Osteocyte (in vitro differentiated cells): Measurements from ENCODE around the gene C14orf132. TPM values are rescaled to one million over a fixed set of nuclear protein-coding genes. Genes with fewer than 3 reads are reported as not detected.
A peak's percentile ranks its signal among the peaks of the same experiment; 100 is the strongest.

ENCODE experiments used
- DNase-seq: peaks from one replicate; pipeline ENCODE4 v3.0.0; 2021; ENCODE audit warnings: mixed read lengths; ENCODE audit not compliant: unreplicated experiment; ENCODE audit errors: extremely low spot score
- H3K27ac Mint-ChIP-seq: one replicate; pipeline ENCODE4 v1.8.0; 2021; ENCODE audit warnings: mild to moderate bottlenecking, mixed read lengths; ENCODE audit not compliant: unreplicated experiment
- H3K27me3 Mint-ChIP-seq: one replicate; pipeline ENCODE4 v1.8.0; 2021; ENCODE audit warnings: mixed read lengths; ENCODE audit not compliant: unreplicated experiment
- H3K36me3 Mint-ChIP-seq: one replicate; pipeline ENCODE4 v1.8.0; 2021; ENCODE audit warnings: mixed read lengths; ENCODE audit not compliant: unreplicated experiment
- H3K4me1 Mint-ChIP-seq: one replicate; pipeline ENCODE4 v1.8.0; 2021; ENCODE audit warnings: mixed read lengths; ENCODE audit not compliant: unreplicated experiment
- H3K4me3 Mint-ChIP-seq: one replicate; pipeline ENCODE4 v1.8.0; 2021; ENCODE audit warnings: mild to moderate bottlenecking, moderate library complexity, mixed read lengths; ENCODE audit not compliant: unreplicated experiment
- H3K9me3 Mint-ChIP-seq: one replicate; pipeline ENCODE4 v1.8.0; 2021; ENCODE audit warnings: mixed read lengths; ENCODE audit not compliant: unreplicated experiment
- total RNA-seq: library from RNA; stranded (reverse); gene quantifications from 2 replicates; pipeline ENCODE4 v1.2.1, GENCODE V29; 2021
- TF ChIP-seq, protein P1 (sequence below): fragments of 200-600 bp; sonication (generic); IDR thresholded peaks from 2 replicates; pipeline ENCODE4 v1.5.0; 2021; ENCODE audit warnings: antibody characterized with exemption, mild to moderate bottlenecking, moderate library complexity

C14orf132 gene
- total RNA-seq, 1 donor from 2014 or later, result 86.9 TPM

DNA sequence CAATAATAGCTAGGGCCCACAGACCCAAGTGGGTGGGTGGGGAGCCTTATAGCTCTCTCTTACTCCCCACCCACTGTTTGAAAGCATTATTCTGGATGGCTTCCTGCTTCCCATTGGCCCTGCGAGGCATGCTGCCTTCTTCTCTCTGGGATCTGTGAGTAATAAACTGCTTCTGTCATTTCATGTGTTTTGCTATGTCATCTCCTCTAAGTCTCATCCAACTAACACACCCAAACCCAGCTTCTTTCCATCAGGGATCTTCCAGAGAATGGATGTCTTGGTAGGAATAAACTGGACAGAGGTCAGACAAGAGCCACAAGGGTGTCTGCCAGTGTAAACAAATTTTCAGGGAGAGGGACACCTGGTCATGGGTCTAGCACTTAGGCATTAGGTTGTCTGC is 99.1 kb downstream of the C14orf132 start:
- TF ChIP-seq, protein P1, sequence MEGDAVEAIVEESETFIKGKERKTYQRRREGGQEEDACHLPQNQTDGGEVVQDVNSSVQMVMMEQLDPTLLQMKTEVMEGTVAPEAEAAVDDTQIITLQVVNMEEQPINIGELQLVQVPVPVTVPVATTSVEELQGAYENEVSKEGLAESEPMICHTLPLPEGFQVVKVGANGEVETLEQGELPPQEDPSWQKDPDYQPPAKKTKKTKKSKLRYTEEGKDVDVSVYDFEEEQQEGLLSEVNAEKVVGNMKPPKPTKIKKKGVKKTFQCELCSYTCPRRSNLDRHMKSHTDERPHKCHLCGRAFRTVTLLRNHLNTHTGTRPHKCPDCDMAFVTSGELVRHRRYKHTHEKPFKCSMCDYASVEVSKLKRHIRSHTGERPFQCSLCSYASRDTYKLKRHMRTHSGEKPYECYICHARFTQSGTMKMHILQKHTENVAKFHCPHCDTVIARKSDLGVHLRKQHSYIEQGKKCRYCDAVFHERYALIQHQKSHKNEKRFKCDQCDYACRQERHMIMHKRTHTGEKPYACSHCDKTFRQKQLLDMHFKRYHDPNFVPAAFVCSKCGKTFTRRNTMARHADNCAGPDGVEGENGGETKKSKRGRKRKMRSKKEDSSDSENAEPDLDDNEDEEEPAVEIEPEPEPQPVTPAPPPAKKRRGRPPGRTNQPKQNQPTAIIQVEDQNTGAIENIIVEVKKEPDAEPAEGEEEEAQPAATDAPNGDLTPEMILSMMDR, result no peak
- peak; percentile 25 for DNase-seq
- Mint-ChIP-seq H3K4me1 (peaks cover 12% of the 10 kb centered on the region), H3K27me3 (no peaks in the 10 kb centered on the region), H3K9me3 (peaks cover 8% of the 10 kb centered on the region), H3K36me3 (peaks cover 3% of the 10 kb centered on the region), H3K4me3 (no peak overlapping the region), H3K27ac (no peak overlapping the region)

DNA sequence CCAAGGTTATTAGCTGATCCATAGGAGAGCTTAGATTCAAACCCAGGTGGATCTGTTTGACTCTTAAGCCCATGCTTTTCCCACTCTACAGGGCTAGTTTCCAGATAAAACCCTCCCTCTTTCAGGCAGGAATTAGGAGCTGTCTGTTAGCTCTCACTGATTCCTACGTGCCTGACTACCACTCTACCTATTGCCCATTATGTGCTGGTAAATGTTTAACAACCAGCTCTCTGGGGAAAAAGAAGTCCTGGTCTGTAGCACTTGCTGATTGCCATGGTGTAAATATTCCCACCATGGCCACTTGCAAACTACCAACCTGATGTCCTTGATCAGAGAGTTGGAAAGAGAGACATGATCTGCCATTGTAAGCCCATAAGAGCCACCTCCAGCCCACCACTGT is 100.0 kb downstream of the C14orf132 start:
- TF ChIP-seq, protein P1, result no peak
- peak; percentile 17 for DNase-seq
- peaks cover 3% of the 10 kb centered on the region for H3K36me3 Mint-ChIP-seq
- H3K4me3 Mint-ChIP-seq, result no peak overlapping the region
- no peak overlapping the region for H3K27ac Mint-ChIP-seq
- H3K4me1 Mint-ChIP-seq, result peaks cover 19% of the 10 kb centered on the region
- H3K27me3 Mint-ChIP-seq, result no peaks in the 10 kb centered on the region
- peaks cover 13% of the 10 kb centered on the region for H3K9me3 Mint-ChIP-seq

DNA sequence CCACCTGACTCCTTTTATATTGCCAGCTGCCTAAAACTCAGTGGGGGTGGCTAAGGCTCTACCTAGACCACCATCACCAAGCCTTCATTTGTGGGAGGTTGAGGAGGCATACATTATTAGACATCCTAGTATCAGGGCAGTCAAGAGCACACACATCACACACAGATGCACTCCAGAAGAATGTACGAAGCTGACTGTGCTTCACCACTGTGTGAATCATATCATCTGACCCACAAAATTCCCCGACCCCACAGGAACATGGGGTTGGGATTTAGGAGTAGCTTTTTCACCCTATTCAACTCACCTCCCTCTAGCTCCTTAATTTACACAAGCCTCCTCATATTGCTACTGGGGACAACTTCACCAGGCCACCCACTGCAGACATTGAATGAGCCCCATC is 100.7 kb downstream of the C14orf132 start:
- peaks cover 3% of the 10 kb centered on the region for H3K36me3 Mint-ChIP-seq
- H3K9me3 Mint-ChIP-seq, result peaks cover 13% of the 10 kb centered on the region
- peak; percentile 10 for DNase-seq
- no peak overlapping the region for H3K4me3 Mint-ChIP-seq
- peaks cover 22% of the 10 kb centered on the region for H3K4me1 Mint-ChIP-seq
- no peak overlapping the region for H3K27ac Mint-ChIP-seq
- TF ChIP-seq, protein P1, result no peak
- no peaks in the 10 kb centered on the region for H3K27me3 Mint-ChIP-seq

DNA sequence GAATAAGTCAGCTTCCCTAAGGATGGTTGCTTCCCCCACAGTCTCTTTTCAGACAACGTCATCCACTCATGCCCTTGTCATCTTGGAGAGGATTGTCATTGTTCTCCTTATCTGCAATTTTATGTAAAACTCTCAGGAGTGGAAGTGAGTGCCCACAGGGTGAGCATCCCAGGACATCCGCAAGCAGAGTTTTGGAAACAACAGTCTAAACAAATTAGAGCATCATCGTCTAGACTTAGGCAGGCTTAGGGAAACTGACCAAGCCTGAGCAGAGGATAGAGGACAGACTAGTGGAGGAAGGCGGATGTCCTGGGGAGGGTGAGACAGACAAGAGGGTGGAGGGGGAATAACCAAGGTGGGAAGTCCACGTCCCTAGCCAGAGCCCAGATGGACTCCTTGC is 101.8 kb downstream of the C14orf132 start:
- TF ChIP-seq, protein P1, result no peak
- Mint-ChIP-seq H3K9me3 (peaks cover 13% of the 10 kb centered on the region), H3K27ac (no peak overlapping the region), H3K36me3 (peaks cover 3% of the 10 kb centered on the region), H3K4me1 (peaks cover 29% of the 10 kb centered on the region), H3K4me3 (no peak overlapping the region), H3K27me3 (no peaks in the 10 kb centered on the region)
- no peak for DNase-seq

Other genes starting within 250 kb of the C14orf132 start
- gene TUNAR, start 162.5 kb upstream of the C14orf132 start, total RNA-seq, result 0.27 and 0.31 TPM in 2 replicates
- 0.31 and 0.40 TPM in 2 replicates for gene BDKRB2, start 165.5 kb downstream of the C14orf132 start, total RNA-seq
- gene BDKRB1, start 216.8 kb downstream of the C14orf132 start, total RNA-seq, result not detected in 2 replicates